Astrocyte of the cerebellum (primary cell): ENCODE data around the gene ZFHX2.

Experiments
- DNase-seq: peaks from one replicate; pipeline ENCODE4 v3.0.0-alpha.2; 2011; ENCODE audit warnings: low read depth
- H3K4me3 ChIP-seq: 2 replicates; pipeline ENCODE4 v1.5.1; 2011; ENCODE audit warnings: mild to moderate bottlenecking, low read depth, low read length, moderate library complexity
- in situ Hi-C: cut with HindIII; loops from 2 replicates; pipeline ENCODE4 v1.10.0; 2017; ENCODE audit warnings: low sequenced_read_pairs
- TF ChIP-seq, protein P1 (sequence below): IDR thresholded peaks from 2 replicates; pipeline ENCODE4 v1.5.1; 2012; ENCODE audit warnings: low read length, low read depth, moderate library complexity, mild to moderate bottlenecking; ENCODE audit errors: missing control alignments

ZFHX2 gene

DNA sequence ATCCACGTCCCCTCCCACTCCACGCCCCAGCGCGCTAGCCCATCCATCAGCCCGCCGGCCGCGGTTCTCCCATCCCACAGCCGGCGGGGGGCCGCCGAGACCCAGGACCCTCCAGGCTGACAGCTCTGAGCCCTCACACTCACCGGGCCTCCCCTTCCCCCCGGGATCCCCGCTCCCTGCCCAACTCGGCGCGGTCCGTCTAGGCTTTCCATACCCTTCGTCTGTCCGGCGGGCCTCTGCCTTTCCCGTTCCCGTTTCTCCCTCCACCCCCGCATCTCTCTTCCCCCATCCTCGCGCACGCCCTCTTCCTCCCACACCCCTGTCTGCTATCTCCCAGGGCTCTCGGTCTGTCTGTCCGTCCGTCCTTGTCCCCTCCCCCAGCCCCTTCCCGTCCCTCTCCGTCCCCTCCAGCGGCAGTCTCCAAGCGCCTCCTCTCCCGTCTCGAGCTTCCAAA is 726 bp downstream of the ZFHX2 start:
- DNase-seq: no peak
- peak overlapping the region; percentile 63 for H3K4me3 ChIP-seq
- in situ Hi-C loops: no loop called here
- TF ChIP-seq, protein P1, sequence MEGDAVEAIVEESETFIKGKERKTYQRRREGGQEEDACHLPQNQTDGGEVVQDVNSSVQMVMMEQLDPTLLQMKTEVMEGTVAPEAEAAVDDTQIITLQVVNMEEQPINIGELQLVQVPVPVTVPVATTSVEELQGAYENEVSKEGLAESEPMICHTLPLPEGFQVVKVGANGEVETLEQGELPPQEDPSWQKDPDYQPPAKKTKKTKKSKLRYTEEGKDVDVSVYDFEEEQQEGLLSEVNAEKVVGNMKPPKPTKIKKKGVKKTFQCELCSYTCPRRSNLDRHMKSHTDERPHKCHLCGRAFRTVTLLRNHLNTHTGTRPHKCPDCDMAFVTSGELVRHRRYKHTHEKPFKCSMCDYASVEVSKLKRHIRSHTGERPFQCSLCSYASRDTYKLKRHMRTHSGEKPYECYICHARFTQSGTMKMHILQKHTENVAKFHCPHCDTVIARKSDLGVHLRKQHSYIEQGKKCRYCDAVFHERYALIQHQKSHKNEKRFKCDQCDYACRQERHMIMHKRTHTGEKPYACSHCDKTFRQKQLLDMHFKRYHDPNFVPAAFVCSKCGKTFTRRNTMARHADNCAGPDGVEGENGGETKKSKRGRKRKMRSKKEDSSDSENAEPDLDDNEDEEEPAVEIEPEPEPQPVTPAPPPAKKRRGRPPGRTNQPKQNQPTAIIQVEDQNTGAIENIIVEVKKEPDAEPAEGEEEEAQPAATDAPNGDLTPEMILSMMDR: no peak

DNA sequence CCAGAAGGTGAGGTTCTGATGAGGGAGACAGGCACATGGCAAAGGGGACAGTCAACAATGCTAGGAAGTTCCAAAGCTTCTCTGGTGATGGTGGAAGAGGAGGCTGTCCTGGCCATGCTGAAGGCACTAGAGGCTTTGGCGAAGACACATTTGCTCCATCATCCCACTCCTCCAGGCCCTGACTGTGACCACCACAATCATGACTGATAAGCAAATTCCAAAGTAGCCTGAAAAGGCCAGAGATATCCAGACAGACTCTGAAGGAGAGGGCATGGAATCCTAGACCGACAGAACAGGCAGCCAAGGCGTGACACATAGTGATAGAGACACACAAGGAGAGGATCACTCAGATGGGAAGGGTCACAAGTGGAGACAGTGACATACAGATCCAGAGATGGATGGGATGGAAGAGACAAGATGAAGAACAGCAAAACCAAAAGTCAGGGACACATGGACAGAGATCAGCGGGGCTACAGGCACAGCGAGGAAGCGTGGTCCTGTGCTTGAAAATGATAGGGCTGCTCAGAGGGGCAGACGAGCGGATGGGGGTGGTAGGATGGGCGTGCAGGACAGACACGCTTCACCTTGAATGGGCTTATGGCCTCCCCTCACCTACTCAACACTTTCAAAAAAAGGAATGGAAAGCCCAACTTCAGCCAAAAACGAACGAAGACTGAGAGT is 1.3 kb downstream of the ZFHX2 start:
- DNase-seq: no peak
- in situ Hi-C loops: no loop called here
- TF ChIP-seq, protein P1: no peak
- peak overlapping the region; percentile 63 for H3K4me3 ChIP-seq

DNA sequence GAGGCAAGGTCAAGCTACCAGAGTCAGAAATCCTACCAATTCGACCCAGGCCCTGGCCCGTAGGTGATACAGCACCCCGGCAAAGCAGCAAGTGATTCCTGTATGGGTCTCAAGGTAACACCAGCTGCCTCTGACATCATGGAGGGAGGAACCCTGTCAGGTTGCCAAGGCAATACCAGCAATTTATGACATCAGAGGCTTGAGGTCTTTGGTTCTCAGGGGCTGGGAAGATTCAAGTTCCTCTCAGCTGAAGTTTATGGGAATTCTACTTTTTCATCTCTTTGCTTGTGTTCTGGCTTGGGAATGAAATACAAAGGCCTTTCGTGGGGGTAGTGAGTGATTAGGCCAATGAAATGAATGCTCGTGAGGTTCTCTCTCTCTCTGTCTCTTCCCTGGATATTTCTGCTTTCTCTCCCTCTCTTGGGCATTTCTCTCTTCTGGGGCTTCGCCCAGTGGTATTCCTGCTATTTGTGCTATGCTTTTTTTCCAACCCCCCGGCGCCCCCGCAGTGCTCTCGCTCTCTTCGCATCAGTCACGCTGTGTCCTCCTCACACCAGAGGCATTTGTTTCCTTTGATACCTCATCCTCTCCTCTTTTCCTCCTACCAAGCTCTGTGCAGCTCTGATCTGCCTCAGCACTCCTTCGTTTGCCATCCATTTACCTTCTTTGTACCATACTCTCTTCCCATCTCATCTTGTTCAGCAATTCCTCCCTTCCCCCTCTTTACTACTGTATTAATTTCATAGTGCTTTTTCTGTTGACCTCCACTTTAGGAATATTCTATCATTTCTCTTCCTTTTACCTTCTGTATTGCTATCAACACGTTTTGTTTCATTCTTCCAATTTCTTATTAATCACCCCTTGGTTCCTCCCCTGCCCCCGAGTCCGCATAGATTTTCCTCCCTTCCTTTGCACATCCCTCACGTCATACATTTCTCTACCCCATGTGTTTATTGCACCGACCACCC is 2.9 kb downstream of the ZFHX2 start:
- no peak for DNase-seq
- TF ChIP-seq, protein P1: no peak
- no peak overlapping the region for H3K4me3 ChIP-seq
- in situ Hi-C loops: no loop called here

DNA sequence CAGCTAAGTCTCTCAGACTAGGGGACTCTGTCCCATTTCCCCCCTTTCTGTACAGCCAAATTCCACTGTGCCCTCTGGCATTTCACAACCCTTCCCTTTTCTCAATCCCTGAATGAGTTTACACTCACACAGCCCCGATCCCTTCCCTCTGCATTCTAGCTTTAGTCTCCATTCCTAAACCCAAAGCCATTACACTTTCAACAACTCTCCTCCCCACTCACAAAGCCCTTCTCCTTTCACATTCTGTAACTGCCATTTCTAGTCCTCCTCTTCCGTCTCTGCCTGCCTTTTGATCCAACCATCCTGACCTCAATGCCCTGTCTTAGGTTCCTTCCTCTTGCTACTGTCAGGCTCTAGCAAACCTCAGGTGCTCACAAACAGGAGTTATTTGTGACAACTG is 3.6 kb downstream of the ZFHX2 start:
- TF ChIP-seq, protein P1: no peak
- H3K4me3 ChIP-seq: no peak overlapping the region
- in situ Hi-C loops: no loop called here
- no peak for DNase-seq

DNA sequence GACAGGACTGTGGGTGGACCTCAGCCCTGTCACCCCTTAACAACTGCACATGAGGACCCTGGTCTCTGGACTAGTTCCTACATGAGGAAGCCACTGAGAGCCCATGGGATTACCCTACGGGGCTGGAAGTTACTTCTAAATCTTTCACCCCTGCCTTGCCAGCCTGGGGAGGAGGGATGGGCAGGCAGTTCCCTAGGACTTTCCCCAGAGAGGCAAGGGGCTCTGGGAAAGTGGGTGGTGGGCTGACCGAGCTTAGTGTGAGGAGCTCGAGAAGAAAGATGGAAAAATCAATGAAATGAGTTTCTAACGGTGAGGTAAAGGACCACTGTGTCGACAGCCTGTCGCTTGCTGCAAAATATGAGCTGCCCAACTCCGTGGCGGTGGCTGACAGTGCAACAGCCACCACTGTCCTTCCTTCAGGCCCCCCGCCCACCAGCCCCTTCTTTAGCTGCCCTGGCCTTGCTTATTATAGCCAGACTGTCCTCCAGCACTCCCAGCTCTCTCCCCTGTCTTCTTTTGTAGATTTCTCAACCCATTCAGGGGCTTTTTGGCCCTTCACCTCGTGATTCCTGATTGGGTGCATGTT is 5.0 kb downstream of the ZFHX2 start:
- in situ Hi-C loops: no loop called here
- no peak for DNase-seq
- no peak overlapping the region for H3K4me3 ChIP-seq
- TF ChIP-seq, protein P1: no peak

DNA sequence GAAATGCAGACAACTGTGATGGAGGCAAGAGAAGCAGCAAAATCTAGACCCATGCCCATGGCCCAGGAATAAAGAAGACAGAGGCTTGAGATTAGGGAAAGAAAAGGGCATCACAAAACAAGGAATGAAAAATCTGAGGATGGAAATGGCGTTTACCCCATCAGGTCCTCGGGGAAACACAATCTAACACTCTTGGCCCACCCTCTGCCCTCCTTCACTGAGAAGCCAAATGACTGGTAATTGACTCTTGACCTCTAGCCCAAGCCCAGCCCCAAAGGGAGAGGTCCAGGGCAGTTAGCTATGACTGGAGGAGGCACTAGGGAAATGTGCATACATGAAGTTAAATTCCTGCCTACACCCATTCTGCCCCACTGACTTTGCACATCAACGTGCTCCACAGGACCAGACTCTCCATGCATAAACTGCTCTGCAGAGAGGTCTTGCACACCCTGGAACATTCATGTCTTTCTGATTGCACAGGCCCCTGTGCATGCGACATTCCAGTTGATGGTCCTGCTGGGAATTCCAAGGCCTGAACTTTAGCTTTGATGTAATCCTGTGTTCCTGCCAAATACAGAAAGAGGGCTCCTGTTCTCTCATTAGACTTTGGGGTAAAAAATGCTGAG is 5.7 kb downstream of the ZFHX2 start:
- no peak overlapping the region for H3K4me3 ChIP-seq
- TF ChIP-seq, protein P1: no peak
- in situ Hi-C loops: no loop called here
- DNase-seq: no peak
